Endodermal cell (in vitro differentiated cells): Measurements from ENCODE around the gene FANK1. TPM values are rescaled to one million over a fixed set of nuclear protein-coding genes. Genes with fewer than 3 reads are reported as not detected.

Source experiments
- DNase-seq: peaks from one replicate; pipeline ENCODE4 v3.0.0-alpha.2; 2017
- H3K27ac ChIP-seq: 2 replicates; pipeline ENCODE4 v1.5.1; 2013; ENCODE audit warnings: mild to moderate bottlenecking, low read depth, low read length, moderate library complexity
- H3K27me3 ChIP-seq: 2 replicates; pipeline ENCODE4 v1.6.1; 2013; ENCODE audit warnings: mild to moderate bottlenecking, low read length, moderate library complexity; ENCODE audit not compliant: insufficient read depth, control insufficient read depth, poor library complexity, severe bottlenecking
- H3K36me3 ChIP-seq: 2 replicates; pipeline ENCODE4 v1.7.0; 2013; ENCODE audit warnings: mild to moderate bottlenecking, low read length, moderate library complexity; ENCODE audit not compliant: control insufficient read depth, insufficient read depth
- H3K4me1 ChIP-seq: one replicate; pipeline ENCODE4 v1.7.0; 2013; ENCODE audit warnings: low read length; ENCODE audit not compliant: control insufficient read depth, insufficient read depth
- H3K4me3 ChIP-seq: 2 replicates; pipeline ENCODE4 v1.5.1; 2013; ENCODE audit warnings: mild to moderate bottlenecking, low read length, moderate library complexity
- H3K9ac ChIP-seq: 2 replicates; pipeline ENCODE4 v1.6.1; 2013; ENCODE audit warnings: mild to moderate bottlenecking, low read length, moderate library complexity; ENCODE audit not compliant: poor library complexity, severe bottlenecking; ENCODE audit errors: extremely low read depth
- H3K9me3 ChIP-seq: 2 replicates; pipeline ENCODE4 v1.6.1; 2013; ENCODE audit warnings: mild to moderate bottlenecking, low read length, moderate library complexity; ENCODE audit not compliant: control insufficient read depth
- H3K27ac Mint-ChIP-seq: 2 replicates; pipeline ENCODE4 v1.8.0; 2020; ENCODE audit warnings: mixed read lengths
- H3K27me3 Mint-ChIP-seq: 2 replicates; pipeline ENCODE4 v1.8.0; 2021; ENCODE audit warnings: mild to moderate bottlenecking, mixed read lengths; ENCODE audit not compliant: insufficient read depth
- H3K36me3 Mint-ChIP-seq: 2 replicates; pipeline ENCODE4 v1.8.0; 2020; ENCODE audit warnings: low read depth, mixed read lengths
- H3K4me1 Mint-ChIP-seq: 2 replicates; pipeline ENCODE4 v1.8.0; 2020; ENCODE audit warnings: mixed read lengths
- H3K4me3 Mint-ChIP-seq: 2 replicates; pipeline ENCODE4 v1.8.0; 2020; ENCODE audit warnings: mild to moderate bottlenecking, moderate library complexity, mixed read lengths
- H3K9me3 Mint-ChIP-seq: 2 replicates; pipeline ENCODE4 v1.8.0; 2020; ENCODE audit warnings: mild to moderate bottlenecking, mixed read lengths
- CTCF ChIP-seq: fragments of 200-600 bp; sonication (generic); conservative IDR thresholded peaks from 2 replicates; pipeline ENCODE4 v1.5.0; 2021; ENCODE audit warnings: antibody characterized with exemption, mild to moderate bottlenecking
- WGBS, 2 experiments: methylation state at CpG; one replicate each; pipeline versions ENCODE4 v1.1.5 to v1.1.7; 2013; ENCODE audit warnings: missing lambda C conversion rate in 2 of 2, mixed read lengths in 1 of 2; ENCODE audit not compliant: insufficient coverage in 1 of 2, insufficient read length in 1 of 2; 5-methylcytosine and 5-hydroxymethylcytosine counted together
- total RNA-seq, 2 donors: library from RNA; stranded (reverse); fragmentation: NEBNext Ultra II Directional in 1 of 2; extraction: Animal tissue kit (Norgen Biotek cat#: 25700) in 1 of 2; gene quantifications; 2 replicates in 1 of 2; 3 replicates in 1 of 2; pipeline ENCODE4 v1.2.1, GENCODE V29; 2021

The FANK1 gene
- total RNA-seq, 2 donors from 2014 or later, result 7.7 to 10.0 TPM

- Histone ChIP-seq H3K9me3 (no peaks in the 10 kb centered on the region), H3K36me3 (no peaks in the 10 kb centered on the region), H3K9ac (no peak overlapping the region), H3K27me3 (no peaks in the 10 kb centered on the region), H3K4me1 (no peaks in the 10 kb centered on the region), H3K4me3 (no peak overlapping the region), H3K27ac (no peak overlapping the region)
- Mint-ChIP-seq H3K27me3 (no peaks in the 10 kb centered on the region), H3K36me3 (no peaks in the 10 kb centered on the region), H3K9me3 (no peaks in the 10 kb centered on the region), H3K27ac (no peak overlapping the region), H3K4me3 (no peak overlapping the region), H3K4me1 (no peaks in the 10 kb centered on the region)
- WGBS, 2 experiments, result 72 to 84% methylated on average over 8 of the region's 8 CpGs
- no peak for DNase-seq
- no peak for TF ChIP-seq CTCF
Measured at GRCh38 chr10:126004752-126005151, 108.4 kb downstream of the FANK1 start.

GRCh38 chr10:126006264-126006663 is 109.9 kb downstream of the FANK1 start:
- no peak for TF ChIP-seq CTCF
- Histone ChIP-seq H3K27ac (no peak overlapping the region), H3K9ac (no peak overlapping the region), H3K4me1 (no peaks in the 10 kb centered on the region), H3K27me3 (no peaks in the 10 kb centered on the region), H3K36me3 (no peaks in the 10 kb centered on the region), H3K9me3 (no peaks in the 10 kb centered on the region), H3K4me3 (no peak overlapping the region)
- Mint-ChIP-seq H3K4me1 (no peaks in the 10 kb centered on the region), H3K36me3 (no peaks in the 10 kb centered on the region), H3K9me3 (no peaks in the 10 kb centered on the region), H3K4me3 (no peak overlapping the region), H3K27me3 (no peaks in the 10 kb centered on the region), H3K27ac (no peak overlapping the region)
- WGBS, 2 experiments, result 80 to 85% methylated on average over 1 to 4 of the region's 5 CpGs
- no peak for DNase-seq

- WGBS, 2 experiments, result 92 to 100% methylated on average over 1 to 2 of the region's 2 CpGs
- no peak for TF ChIP-seq CTCF
Measured at GRCh38 chr10:126006906-126007305, 110.5 kb downstream of the FANK1 start.

More at GRCh38 chr10:126006906-126007305, 110.5 kb downstream of the FANK1 start:
- H3K4me3 Mint-ChIP-seq, result no peak overlapping the region
- no peaks in the 10 kb centered on the region for H3K27me3 ChIP-seq
- no peaks in the 10 kb centered on the region for H3K9me3 Mint-ChIP-seq
- H3K9me3 ChIP-seq, result no peaks in the 10 kb centered on the region
- no peaks in the 10 kb centered on the region for H3K4me1 ChIP-seq
- no peaks in the 10 kb centered on the region for H3K36me3 Mint-ChIP-seq
- H3K27ac Mint-ChIP-seq, result no peak overlapping the region
- no peak for DNase-seq
- no peak overlapping the region for H3K4me3 ChIP-seq
- H3K27me3 Mint-ChIP-seq, result no peaks in the 10 kb centered on the region
- no peak overlapping the region for H3K27ac ChIP-seq
- no peak overlapping the region for H3K9ac ChIP-seq
- H3K4me1 Mint-ChIP-seq, result no peaks in the 10 kb centered on the region
- H3K36me3 ChIP-seq, result no peaks in the 10 kb centered on the region
